ENCODE results near the gene EEFSEC.

Gene EEFSEC

GRCh38 chr3:128435058-128435457, 281.8 kb downstream of the EEFSEC start:
- no peak overlapping the region for H3K4me3 ChIP-seq (ENCODE audit: low read depth, low read length)
- TF ChIP-seq MAX (IDR thresholded peaks at IDR 0.05; ENCODE audit: low read depth, low read length) = no peak
- TF ChIP-seq POLR2A (IDR thresholded peaks at IDR 0.05; ENCODE audit: extremely low read depth, insufficient read length) = no peak
- TF ChIP-seq CTCF (IDR thresholded peaks at IDR 0.05; ENCODE audit: low read depth, low read length) = no peak
- no peak for TF ChIP-seq MYC (IDR thresholded peaks at IDR 0.05; ENCODE audit: low read depth, low read length)
- no peak for DNase-seq (ENCODE audit: low read depth)

- H3K4me3 ChIP-seq (ENCODE audit: low read depth, low read length) = no peak overlapping the region
- TF ChIP-seq MAX (IDR thresholded peaks at IDR 0.05; ENCODE audit: low read depth, low read length) = no peak
- TF ChIP-seq CTCF (IDR thresholded peaks at IDR 0.05; ENCODE audit: low read depth, low read length) = no peak
- TF ChIP-seq POLR2A (IDR thresholded peaks at IDR 0.05; ENCODE audit: extremely low read depth, insufficient read length) = no peak
- no peak for TF ChIP-seq MYC (IDR thresholded peaks at IDR 0.05; ENCODE audit: low read depth, low read length)
- DNase-seq (ENCODE audit: low read depth) = no peak
Measured at GRCh38 chr3:128435561-128435960, 282.3 kb downstream of the EEFSEC start.

- no peak for TF ChIP-seq MYC (IDR thresholded peaks at IDR 0.05; ENCODE audit: low read depth, low read length)
- no peak for TF ChIP-seq CTCF (IDR thresholded peaks at IDR 0.05; ENCODE audit: low read depth, low read length)
- no peak for TF ChIP-seq POLR2A (IDR thresholded peaks at IDR 0.05; ENCODE audit: extremely low read depth, insufficient read length)
- TF ChIP-seq MAX (IDR thresholded peaks at IDR 0.05; ENCODE audit: low read depth, low read length) = no peak
- H3K4me3 ChIP-seq (ENCODE audit: low read depth, low read length) = no peak overlapping the region
- no peak for DNase-seq (ENCODE audit: low read depth)
Measured at GRCh38 chr3:128436214-128436613, 282.9 kb downstream of the EEFSEC start.

GRCh38 chr3:128438488-128439072, 285.3 kb downstream of the EEFSEC start:
- TF ChIP-seq POLR2A (IDR thresholded peaks at IDR 0.05; ENCODE audit: extremely low read depth, insufficient read length) (no peak), CTCF (IDR thresholded peaks at IDR 0.05; ENCODE audit: low read depth, low read length) (peak; percentile 70)
- peak; percentile 35 for DNase-seq (ENCODE audit: low read depth)
- H3K4me3 ChIP-seq (ENCODE audit: low read depth, low read length) = no peak overlapping the region

- TF ChIP-seq MAX (IDR thresholded peaks at IDR 0.05; ENCODE audit: low read depth, low read length) (no peak), CTCF (IDR thresholded peaks at IDR 0.05; ENCODE audit: low read depth, low read length) (no peak), MYC (IDR thresholded peaks at IDR 0.05; ENCODE audit: low read depth, low read length) (no peak), POLR2A (IDR thresholded peaks at IDR 0.05; ENCODE audit: extremely low read depth, insufficient read length) (no peak)
- no peak for DNase-seq (ENCODE audit: low read depth)
- no peak overlapping the region for H3K4me3 ChIP-seq (ENCODE audit: low read depth, low read length)
Measured at GRCh38 chr3:128439226-128439625, 285.9 kb downstream of the EEFSEC start.

- DNase-seq (ENCODE audit: low read depth) = no peak
- no peak for TF ChIP-seq MYC (IDR thresholded peaks at IDR 0.05; ENCODE audit: low read depth, low read length)
- TF ChIP-seq CTCF (IDR thresholded peaks at IDR 0.05; ENCODE audit: low read depth, low read length) = no peak
- no peak for TF ChIP-seq POLR2A (IDR thresholded peaks at IDR 0.05; ENCODE audit: extremely low read depth, insufficient read length)
- TF ChIP-seq MAX (IDR thresholded peaks at IDR 0.05; ENCODE audit: low read depth, low read length) = no peak
- no peak overlapping the region for H3K4me3 ChIP-seq (ENCODE audit: low read depth, low read length)
Measured at GRCh38 chr3:128442070-128442469, 288.8 kb downstream of the EEFSEC start.

Data from NB4 (cell line).